Astrocyte of the cerebellum (primary cell): ENCODE results near the gene TDRD7.

Source experiments
- DNase-seq: peaks from one replicate; pipeline ENCODE4 v3.0.0-alpha.2; 2011; ENCODE audit warnings: low read depth
- H3K4me3 ChIP-seq: 2 replicates; pipeline ENCODE4 v1.5.1; 2011; ENCODE audit warnings: mild to moderate bottlenecking, low read depth, low read length, moderate library complexity
- in situ Hi-C: cut with HindIII; loops from 2 replicates; pipeline ENCODE4 v1.10.0; 2017; ENCODE audit warnings: low sequenced_read_pairs
- TF ChIP-seq, protein P1 (sequence below): IDR thresholded peaks from 2 replicates; pipeline ENCODE4 v1.5.1; 2012; ENCODE audit warnings: low read length, low read depth, moderate library complexity, mild to moderate bottlenecking; ENCODE audit errors: missing control alignments

The TDRD7 gene

DNA sequence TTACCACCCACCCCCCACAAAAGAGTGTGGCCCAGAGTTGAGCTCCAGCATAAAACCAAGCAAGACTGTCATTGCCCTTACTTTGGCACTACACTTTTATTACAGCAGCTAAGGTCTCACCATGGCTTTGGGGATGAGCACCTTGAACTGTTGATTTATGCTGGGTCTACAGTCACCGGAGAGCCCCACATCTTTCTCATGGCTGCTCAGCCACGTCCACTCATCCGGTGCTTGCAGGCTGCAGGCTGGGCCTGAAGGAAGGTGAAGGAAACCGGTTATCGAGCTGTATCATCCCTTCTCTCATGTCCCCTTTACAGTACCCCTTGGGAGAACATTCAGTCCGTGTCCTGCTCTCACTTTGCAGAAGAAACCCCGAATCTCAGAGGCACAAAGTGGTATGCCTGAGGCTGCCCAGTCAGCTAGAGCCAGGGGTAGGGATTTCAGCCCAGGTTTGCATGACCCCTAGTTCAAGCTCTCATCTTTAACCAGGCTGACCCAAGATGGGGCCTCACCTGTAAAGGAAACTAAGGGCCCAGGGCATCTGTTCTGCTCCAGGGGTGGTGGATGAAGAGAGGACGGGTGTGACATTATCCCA is 101.2 kb downstream of the TDRD7 start:
- in situ Hi-C loops, result no loop called here
- H3K4me3 ChIP-seq, result no peak overlapping the region
- TF ChIP-seq, protein P1, sequence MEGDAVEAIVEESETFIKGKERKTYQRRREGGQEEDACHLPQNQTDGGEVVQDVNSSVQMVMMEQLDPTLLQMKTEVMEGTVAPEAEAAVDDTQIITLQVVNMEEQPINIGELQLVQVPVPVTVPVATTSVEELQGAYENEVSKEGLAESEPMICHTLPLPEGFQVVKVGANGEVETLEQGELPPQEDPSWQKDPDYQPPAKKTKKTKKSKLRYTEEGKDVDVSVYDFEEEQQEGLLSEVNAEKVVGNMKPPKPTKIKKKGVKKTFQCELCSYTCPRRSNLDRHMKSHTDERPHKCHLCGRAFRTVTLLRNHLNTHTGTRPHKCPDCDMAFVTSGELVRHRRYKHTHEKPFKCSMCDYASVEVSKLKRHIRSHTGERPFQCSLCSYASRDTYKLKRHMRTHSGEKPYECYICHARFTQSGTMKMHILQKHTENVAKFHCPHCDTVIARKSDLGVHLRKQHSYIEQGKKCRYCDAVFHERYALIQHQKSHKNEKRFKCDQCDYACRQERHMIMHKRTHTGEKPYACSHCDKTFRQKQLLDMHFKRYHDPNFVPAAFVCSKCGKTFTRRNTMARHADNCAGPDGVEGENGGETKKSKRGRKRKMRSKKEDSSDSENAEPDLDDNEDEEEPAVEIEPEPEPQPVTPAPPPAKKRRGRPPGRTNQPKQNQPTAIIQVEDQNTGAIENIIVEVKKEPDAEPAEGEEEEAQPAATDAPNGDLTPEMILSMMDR, result no peak
- no peak for DNase-seq

DNA sequence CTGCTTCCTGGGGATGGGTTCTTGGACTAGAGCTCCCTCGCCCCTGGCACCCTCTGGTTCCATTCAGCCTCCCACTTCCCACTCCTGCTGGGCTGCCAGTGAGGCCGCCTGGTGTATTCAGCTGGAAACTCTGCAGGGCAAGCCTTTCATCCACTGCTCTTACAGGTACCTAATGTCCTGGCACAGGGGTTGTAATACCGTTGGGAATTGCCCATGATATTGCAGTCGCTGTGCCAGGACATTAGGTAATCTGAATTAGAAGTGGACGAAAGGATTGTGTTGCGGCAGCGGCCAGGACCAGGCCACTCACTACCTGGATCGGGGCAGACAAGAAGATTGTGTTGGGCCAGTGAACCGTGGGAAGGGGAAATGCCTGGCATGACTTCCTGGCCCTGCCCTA is 102.6 kb downstream of the TDRD7 start:
- in situ Hi-C loops, result no loop called here

DNA sequence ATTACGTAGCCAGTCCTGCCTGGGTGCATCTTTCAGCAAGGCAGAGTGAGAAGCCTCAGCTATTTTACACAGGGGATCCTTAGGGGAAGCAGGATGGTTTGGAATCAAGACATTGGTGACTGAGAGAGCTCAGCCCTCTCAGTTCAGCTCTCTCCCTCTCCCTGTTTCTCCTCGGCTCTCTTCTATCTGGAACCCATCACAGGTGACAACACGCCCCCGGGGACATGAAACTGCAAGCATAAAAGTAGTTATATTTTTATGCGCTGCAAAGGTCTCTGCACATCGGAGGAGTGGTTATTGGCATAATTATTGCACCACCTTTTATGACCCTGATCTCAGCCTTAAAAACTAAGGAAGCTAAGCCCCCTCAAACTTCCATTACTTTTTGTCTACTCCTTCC is 103.8 kb downstream of the TDRD7 start:
- no peak overlapping the region for H3K4me3 ChIP-seq
- in situ Hi-C loops, result no loop called here
- no peak for DNase-seq
- TF ChIP-seq, protein P1, result no peak

More for the DNA sequence above, 102.6 kb downstream of the TDRD7 start:
- DNase-seq, result no peak
- H3K4me3 ChIP-seq, result no peak overlapping the region
- TF ChIP-seq, protein P1, result no peak

DNA sequence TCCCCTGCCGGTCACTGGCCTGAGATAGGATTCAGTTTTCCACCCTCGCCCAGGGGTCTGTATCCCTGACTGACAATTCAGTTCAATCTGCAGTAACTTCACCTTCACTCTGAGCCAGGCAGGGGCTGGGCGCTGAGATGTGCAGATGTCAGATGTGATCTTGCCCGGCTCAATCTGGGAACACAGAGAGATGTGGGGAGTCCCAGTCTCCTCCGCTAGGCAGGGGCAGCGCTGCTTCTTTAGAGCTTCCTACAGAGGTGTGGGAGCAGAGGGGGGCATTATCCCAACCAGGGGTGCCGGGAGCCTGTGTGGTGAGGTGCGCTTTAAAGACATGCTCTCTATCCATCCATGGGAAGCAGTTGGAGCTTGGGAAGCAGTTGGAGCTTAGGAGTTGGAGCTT is 104.2 kb downstream of the TDRD7 start:
- no peak overlapping the region for H3K4me3 ChIP-seq
- TF ChIP-seq, protein P1, result no peak
- DNase-seq, result no peak
- in situ Hi-C loops, result no loop called here

DNA sequence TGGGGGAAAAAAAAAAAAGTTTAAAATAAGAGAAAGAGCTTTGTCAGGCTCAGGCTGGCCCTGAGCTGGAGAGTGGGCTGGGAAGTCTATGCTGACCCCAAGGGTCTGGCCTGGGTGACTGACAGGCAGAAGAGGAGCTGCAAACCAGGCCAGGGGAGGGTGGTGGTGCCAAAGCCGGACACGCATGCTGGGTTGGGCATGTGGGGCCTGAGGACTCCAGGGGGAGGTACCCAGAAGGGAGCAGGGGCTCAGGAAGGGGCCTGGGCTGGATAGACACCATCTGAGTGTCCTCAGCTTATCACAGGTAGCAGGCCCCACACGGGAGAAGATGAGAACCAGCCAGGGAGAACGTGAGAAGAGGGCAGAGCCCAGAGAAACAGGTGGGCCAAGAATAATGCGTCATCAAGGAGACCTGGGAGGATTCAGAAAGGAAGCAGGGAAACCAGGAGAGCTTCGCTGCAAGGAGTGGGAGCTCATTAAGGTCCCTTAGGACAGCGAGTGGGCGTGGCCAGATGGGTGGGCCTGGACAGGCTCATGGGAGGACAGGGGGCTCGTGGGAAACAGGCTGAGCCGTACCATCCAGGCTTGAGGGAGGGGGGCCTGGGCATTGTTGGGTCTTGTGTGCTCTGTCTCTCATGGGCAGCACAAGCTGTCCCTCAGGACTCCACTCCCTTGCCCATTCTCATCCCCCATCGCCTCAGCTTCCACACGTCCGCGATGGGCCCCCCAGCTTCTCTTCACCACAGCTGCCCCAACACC is 105.6 kb downstream of the TDRD7 start:
- in situ Hi-C loops, result no loop called here
- no peak for DNase-seq
- H3K4me3 ChIP-seq, result no peak overlapping the region
- TF ChIP-seq, protein P1, result no peak

DNA sequence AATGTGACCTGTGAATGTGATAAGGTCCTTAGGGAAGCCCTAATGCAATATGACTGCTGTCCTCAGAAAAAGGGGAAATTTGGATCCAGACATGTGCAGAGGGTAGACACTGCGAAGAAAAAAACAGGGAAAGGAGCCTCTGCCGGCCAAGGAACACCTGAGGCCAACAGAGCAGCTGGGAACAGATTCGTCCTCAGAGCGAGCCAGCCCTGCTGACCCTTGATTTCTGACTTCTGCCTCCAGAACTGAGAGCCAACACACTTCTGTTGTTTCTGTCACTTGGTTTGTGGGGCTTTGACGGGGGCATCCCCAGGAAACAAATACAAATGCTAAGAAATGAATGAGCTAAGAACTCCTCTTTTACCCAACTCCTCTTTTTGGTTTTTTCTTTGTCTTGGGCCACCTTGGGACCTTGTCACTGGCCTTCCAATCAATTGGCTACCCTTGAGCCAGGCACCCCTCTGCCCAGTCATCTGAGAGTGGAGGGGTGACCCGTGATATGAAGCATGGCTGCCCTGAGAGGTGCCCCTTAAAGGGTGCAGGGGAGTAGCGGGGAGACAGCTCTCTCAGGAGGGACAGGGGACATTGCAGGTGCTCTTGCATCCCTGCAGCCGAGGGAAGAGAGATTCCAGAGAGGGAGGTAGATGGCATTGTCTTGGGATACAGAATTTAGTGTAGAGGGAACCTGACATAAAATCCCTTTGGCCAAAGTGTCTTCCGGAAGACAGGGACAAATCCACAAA is 106.4 kb downstream of the TDRD7 start:
- DNase-seq, result no peak
- in situ Hi-C loops, result no loop called here
- TF ChIP-seq, protein P1, result no peak
- H3K4me3 ChIP-seq, result no peak overlapping the region
